Astrocyte of the cerebellum (primary cell): ENCODE measurements around the gene TMEM245.
"Not testable (repeated sequence)": the region's sequence is repeated elsewhere in the genome, so short reads cannot be mapped to it uniquely, and the experiment has no call there.

Source experiments
- DNase-seq: peaks from one replicate; pipeline ENCODE4 v3.0.0-alpha.2; 2011; ENCODE audit warnings: low read depth
- H3K4me3 ChIP-seq: 2 replicates; pipeline ENCODE4 v1.5.1; 2011; ENCODE audit warnings: mild to moderate bottlenecking, low read depth, low read length, moderate library complexity
- CTCF ChIP-seq: IDR thresholded peaks from 2 replicates; pipeline ENCODE4 v1.5.1; 2012; ENCODE audit warnings: low read length, low read depth, moderate library complexity, mild to moderate bottlenecking; ENCODE audit errors: missing control alignments
- in situ Hi-C: cut with HindIII; loops from 2 replicates; pipeline ENCODE4 v1.10.0; 2017; ENCODE audit warnings: low sequenced_read_pairs

The TMEM245 gene

GRCh38 chr9:109139851-109140250, 20.1 kb upstream of the TMEM245 start:
- in situ Hi-C loops = no loop called here
- DNase-seq = no peak
- TF ChIP-seq CTCF = no peak
- H3K4me3 ChIP-seq = no peak overlapping the region

GRCh38 chr9:109138421-109138820, 18.7 kb upstream of the TMEM245 start:
- in situ Hi-C loops = no loop called here
- no peak for TF ChIP-seq CTCF
- DNase-seq = no peak
- no peak overlapping the region for H3K4me3 ChIP-seq

GRCh38 chr9:109134167-109134578, 14.4 kb upstream of the TMEM245 start:
- in situ Hi-C loops = no loop called here
- no peak overlapping the region for H3K4me3 ChIP-seq
- no peak for TF ChIP-seq CTCF
- no peak for DNase-seq

- TF ChIP-seq CTCF = no peak
- in situ Hi-C loops = no loop called here
- DNase-seq = no peak
- no peak overlapping the region for H3K4me3 ChIP-seq
Measured at GRCh38 chr9:109133533-109133932, 13.8 kb upstream of the TMEM245 start.

- in situ Hi-C loops = no loop called here
- DNase-seq = no peak
- TF ChIP-seq CTCF = no peak
- no peak overlapping the region for H3K4me3 ChIP-seq
Measured at GRCh38 chr9:109132567-109133021, 12.8 kb upstream of the TMEM245 start.

GRCh38 chr9:109129470-109130197, 9.9 kb upstream of the TMEM245 start:
- no peak for DNase-seq
- in situ Hi-C loops = loop anchor here (5.0 kb wide), 1 partner anchor 38 kb away; the partner anchor contains the start of gene FRRS1L
- no peak overlapping the region for H3K4me3 ChIP-seq
- no peak for TF ChIP-seq CTCF

- not testable (repeated sequence) for H3K4me3 ChIP-seq, DNase-seq
- in situ Hi-C loops = loop anchor here (5.0 kb wide), 1 partner anchor 41 kb away; the partner anchor contains the start of gene FRRS1L
Measured at GRCh38 chr9:109126671-109127070, 6.9 kb upstream of the TMEM245 start.
